HepG2 (cell line): ENCODE results near the gene PIANP. TPM values are rescaled to one million over a fixed set of nuclear protein-coding genes. Genes with fewer than 3 reads are reported as not detected.

Experiments used
- ARNT2 ChIP-seq: sonication (generic); formaldehyde crosslinking; IDR thresholded peaks from 2 replicates; pipeline ENCODE4 v1.8.0; 2022; ENCODE audit warnings: mild to moderate bottlenecking, low read depth, missing genetic modification reagents, moderate library complexity
- FOXA1 ChIP-seq, 2 experiments: fragments of 450-650 bp in 1 of 2; sonication (generic) in 1 of 2; formaldehyde crosslinking in 1 of 2; IDR thresholded peaks; 2 replicates each; pipeline versions ENCODE4 v1.4.0 to v1.6.1; 2016 to 2020; ENCODE audit warnings: missing genetic modification reagents in 1 of 2
- HOXD1 ChIP-seq: sonication (generic); formaldehyde crosslinking; IDR thresholded peaks from 2 replicates; pipeline ENCODE4 v1.5.0; 2020; ENCODE audit warnings: missing genetic modification reagents
- MAZ ChIP-seq, 2 experiments: sonication (generic) in 1 of 2; formaldehyde crosslinking in 1 of 2; IDR thresholded peaks; 2 replicates each; pipeline versions ENCODE4 v1.5.0 to v1.6.1; 2012 to 2020; ENCODE audit warnings: low read depth in 2 of 2, mild to moderate bottlenecking in 2 of 2, borderline replicate concordance in 1 of 2, improper control_type of control experiment in 1 of 2, low read length in 1 of 2, missing genetic modification reagents in 1 of 2, moderate library complexity in 1 of 2
- NFYB ChIP-seq: sonication (generic); formaldehyde crosslinking; IDR thresholded peaks from 2 replicates; pipeline ENCODE4 v1.4.0; 2020; ENCODE audit warnings: missing genetic modification reagents
- NR2C2 ChIP-seq: sonication (generic); formaldehyde crosslinking; IDR thresholded peaks from 2 replicates; pipeline ENCODE4 v1.4.0; 2020; ENCODE audit warnings: missing genetic modification reagents, mild to moderate bottlenecking, moderate library complexity, borderline replicate concordance
- RELA ChIP-seq: sonication (generic); formaldehyde crosslinking; IDR thresholded peaks from 2 replicates; pipeline ENCODE4 v1.4.0; 2020; ENCODE audit warnings: missing genetic modification reagents
- SETDB1 ChIP-seq: sonication (generic); formaldehyde crosslinking; IDR thresholded peaks from 2 replicates; pipeline ENCODE4 v1.5.1; 2020; ENCODE audit warnings: missing genetic modification reagents, mild to moderate bottlenecking, borderline replicate concordance
- ZMYM4 ChIP-seq: sonication (generic); formaldehyde crosslinking; IDR thresholded peaks from 2 replicates; pipeline ENCODE4 v1.8.1; 2023; ENCODE audit warnings: mild to moderate bottlenecking, missing genetic modification reagents
- ZNF280B ChIP-seq: sonication (generic); formaldehyde crosslinking; IDR thresholded peaks from 2 replicates; pipeline ENCODE4 v1.5.0; 2020; ENCODE audit warnings: missing genetic modification reagents, mild to moderate bottlenecking, borderline replicate concordance
- ZNF670 ChIP-seq: sonication (generic); formaldehyde crosslinking; IDR thresholded peaks from 2 replicates; pipeline ENCODE4 v1.8.0; 2022; ENCODE audit warnings: mild to moderate bottlenecking, missing genetic modification reagents, borderline replicate concordance
- ZNF747 ChIP-seq: sonication (generic); formaldehyde crosslinking; IDR thresholded peaks from 2 replicates; pipeline ENCODE4 v1.8.1; 2023; ENCODE audit warnings: missing genetic modification reagents, mild to moderate bottlenecking, borderline replicate concordance
- polyA plus RNA-seq, 8 experiments: library from polyadenylated mRNA; depleted of rRNA in 3 of 8; stranded (reverse) in 7 of 8; unstranded in 1 of 8; fragments of >200 nt; fragmentation: Illumina TruSeq in 4 of 8; extraction: Trizol in 4 of 8; gene quantifications; 2 replicates each; pipeline versions ENCODE4 v1.2.1 to v1.2.3, GENCODE V29; 2011 to 2016; ENCODE audit warnings: low read depth in 4 of 8, missing spikeins in 1 of 8, mixed read lengths in 1 of 8; ENCODE audit not compliant: insufficient read depth in 1 of 8
- total RNA-seq, 5 experiments: library from RNA; depleted of rRNA; stranded (reverse); fragments of >200 nt; fragmentation: Illumina TruSeq; extraction: Trizol; gene quantifications; 2 replicates each; pipeline ENCODE4 v1.2.3, GENCODE V29; 2016; ENCODE audit warnings: low read depth in 1 of 5
- TF ChIP-seq, protein P1 (sequence below): sonication (generic); formaldehyde crosslinking; IDR thresholded peaks from 2 replicates; pipeline ENCODE4 v1.5.0; 2020; ENCODE audit warnings: missing genetic modification reagents, mild to moderate bottlenecking, borderline replicate concordance
- TF ChIP-seq, protein P2 (sequence below): sonication (generic); formaldehyde crosslinking; IDR thresholded peaks from 2 replicates; pipeline ENCODE4 v1.8.0; 2022; ENCODE audit warnings: mild to moderate bottlenecking, missing genetic modification reagents; ENCODE audit not compliant: insufficient replicate concordance
- TF ChIP-seq, protein P3 (sequence below): sonication (generic); formaldehyde crosslinking; IDR thresholded peaks from 2 replicates; pipeline ENCODE4 v1.5.0; 2020; ENCODE audit warnings: mild to moderate bottlenecking, missing genetic modification reagents, moderate library complexity
- TF ChIP-seq, protein P4 (sequence below): sonication (generic); formaldehyde crosslinking; IDR thresholded peaks from 2 replicates; pipeline ENCODE4 v1.4.0; 2020; ENCODE audit warnings: missing genetic modification reagents

The PIANP gene
- total and polyA plus RNA-seq, 2 of the 13 experiments (the other 11 are each of a cell fraction or from before 2014, with no cell fraction given): not detected

DNA sequence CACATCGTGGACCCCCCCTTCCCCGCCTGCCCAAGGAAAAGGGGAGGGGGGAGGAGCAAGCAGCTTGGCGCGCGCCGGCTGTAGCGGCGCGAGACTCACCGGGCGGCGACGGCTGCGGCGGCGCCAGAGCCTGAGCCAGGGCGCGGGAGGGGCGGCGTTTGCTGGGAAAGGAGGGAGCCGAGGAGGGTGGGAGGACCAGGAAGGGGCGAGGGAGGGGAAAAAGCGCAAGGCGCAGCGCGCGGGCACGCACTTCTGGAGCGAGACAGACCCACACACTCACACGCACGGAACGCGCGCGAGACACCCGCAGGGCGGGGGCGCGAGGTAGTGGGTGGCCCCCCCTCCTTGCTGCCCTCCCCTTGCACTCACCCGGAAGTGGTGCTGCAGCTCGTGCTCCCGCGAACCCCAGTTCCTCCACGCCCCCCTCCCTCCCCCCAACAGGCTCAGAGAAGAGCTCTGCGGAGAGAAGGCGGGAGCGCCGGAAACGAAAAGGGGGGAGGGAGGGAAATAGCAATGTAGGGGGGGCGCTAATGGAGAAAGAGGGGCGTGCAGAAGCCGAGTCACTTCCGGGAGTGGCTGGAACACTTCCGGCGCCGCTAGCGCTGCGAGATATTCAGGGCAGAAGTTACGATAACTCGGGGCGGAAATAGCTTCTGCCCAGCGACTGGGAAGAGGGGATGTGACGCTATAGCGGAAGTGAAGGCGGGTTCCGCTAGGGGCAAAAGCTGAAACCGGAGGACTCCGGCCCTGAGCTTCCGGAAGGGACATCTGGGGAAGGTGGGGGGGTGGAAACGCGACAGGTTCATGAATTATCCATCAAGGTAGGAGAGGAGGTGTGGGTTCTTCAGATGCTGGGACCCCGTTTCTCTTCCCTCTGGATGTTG is 11.4 kb downstream of the PIANP start, which contains the start of gene ZNF384 (continued):
- TF ChIP-seq, protein P1, sequence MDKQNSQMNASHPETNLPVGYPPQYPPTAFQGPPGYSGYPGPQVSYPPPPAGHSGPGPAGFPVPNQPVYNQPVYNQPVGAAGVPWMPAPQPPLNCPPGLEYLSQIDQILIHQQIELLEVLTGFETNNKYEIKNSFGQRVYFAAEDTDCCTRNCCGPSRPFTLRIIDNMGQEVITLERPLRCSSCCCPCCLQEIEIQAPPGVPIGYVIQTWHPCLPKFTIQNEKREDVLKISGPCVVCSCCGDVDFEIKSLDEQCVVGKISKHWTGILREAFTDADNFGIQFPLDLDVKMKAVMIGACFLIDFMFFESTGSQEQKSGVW (CRISPR knock-in tag): no peak
- TF ChIP-seq, protein P2, sequence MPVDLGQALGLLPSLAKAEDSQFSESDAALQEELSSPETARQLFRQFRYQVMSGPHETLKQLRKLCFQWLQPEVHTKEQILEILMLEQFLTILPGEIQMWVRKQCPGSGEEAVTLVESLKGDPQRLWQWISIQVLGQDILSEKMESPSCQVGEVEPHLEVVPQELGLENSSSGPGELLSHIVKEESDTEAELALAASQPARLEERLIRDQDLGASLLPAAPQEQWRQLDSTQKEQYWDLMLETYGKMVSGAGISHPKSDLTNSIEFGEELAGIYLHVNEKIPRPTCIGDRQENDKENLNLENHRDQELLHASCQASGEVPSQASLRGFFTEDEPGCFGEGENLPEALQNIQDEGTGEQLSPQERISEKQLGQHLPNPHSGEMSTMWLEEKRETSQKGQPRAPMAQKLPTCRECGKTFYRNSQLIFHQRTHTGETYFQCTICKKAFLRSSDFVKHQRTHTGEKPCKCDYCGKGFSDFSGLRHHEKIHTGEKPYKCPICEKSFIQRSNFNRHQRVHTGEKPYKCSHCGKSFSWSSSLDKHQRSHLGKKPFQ (CRISPR knock-in tag): no peak
- TF ChIP-seq ZNF280B (CRISPR knock-in tag) (no peak), NFYB (CRISPR knock-in tag) (peak; percentile 65), SETDB1 (CRISPR knock-in tag) (no peak), ARNT2 (CRISPR knock-in tag) (no peak; the same call in 1 of the 2 replicates), ZMYM4 (CRISPR knock-in tag) (peak; percentile 20; the same call in 1 of the 2 replicates), ZNF747 (CRISPR knock-in tag) (peak; percentile 71; the same call in 1 of the 2 replicates), RELA (no peak), MAZ (IDR thresholded peaks at IDR 0.05; ENCODE audit: borderline replicate concordance, low read depth, low read length) (peak; percentile 86), MAZ (CRISPR knock-in tag; IDR thresholded peaks at IDR 0.05; ENCODE audit: low read depth) (peak; percentile 84), NR2C2 (CRISPR knock-in tag) (peak; percentile 99), FOXA1 (IDR thresholded peaks at IDR 0.05) (no peak), FOXA1 (CRISPR knock-in tag; IDR thresholded peaks at IDR 0.05) (no peak), HOXD1 (no peak), ZNF670 (no peak; the same call in 1 of the 2 replicates)
- TF ChIP-seq, protein P3, sequence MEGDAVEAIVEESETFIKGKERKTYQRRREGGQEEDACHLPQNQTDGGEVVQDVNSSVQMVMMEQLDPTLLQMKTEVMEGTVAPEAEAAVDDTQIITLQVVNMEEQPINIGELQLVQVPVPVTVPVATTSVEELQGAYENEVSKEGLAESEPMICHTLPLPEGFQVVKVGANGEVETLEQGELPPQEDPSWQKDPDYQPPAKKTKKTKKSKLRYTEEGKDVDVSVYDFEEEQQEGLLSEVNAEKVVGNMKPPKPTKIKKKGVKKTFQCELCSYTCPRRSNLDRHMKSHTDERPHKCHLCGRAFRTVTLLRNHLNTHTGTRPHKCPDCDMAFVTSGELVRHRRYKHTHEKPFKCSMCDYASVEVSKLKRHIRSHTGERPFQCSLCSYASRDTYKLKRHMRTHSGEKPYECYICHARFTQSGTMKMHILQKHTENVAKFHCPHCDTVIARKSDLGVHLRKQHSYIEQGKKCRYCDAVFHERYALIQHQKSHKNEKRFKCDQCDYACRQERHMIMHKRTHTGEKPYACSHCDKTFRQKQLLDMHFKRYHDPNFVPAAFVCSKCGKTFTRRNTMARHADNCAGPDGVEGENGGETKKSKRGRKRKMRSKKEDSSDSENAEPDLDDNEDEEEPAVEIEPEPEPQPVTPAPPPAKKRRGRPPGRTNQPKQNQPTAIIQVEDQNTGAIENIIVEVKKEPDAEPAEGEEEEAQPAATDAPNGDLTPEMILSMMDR (CRISPR knock-in tag): peak; percentile 31
- TF ChIP-seq, protein P4, sequence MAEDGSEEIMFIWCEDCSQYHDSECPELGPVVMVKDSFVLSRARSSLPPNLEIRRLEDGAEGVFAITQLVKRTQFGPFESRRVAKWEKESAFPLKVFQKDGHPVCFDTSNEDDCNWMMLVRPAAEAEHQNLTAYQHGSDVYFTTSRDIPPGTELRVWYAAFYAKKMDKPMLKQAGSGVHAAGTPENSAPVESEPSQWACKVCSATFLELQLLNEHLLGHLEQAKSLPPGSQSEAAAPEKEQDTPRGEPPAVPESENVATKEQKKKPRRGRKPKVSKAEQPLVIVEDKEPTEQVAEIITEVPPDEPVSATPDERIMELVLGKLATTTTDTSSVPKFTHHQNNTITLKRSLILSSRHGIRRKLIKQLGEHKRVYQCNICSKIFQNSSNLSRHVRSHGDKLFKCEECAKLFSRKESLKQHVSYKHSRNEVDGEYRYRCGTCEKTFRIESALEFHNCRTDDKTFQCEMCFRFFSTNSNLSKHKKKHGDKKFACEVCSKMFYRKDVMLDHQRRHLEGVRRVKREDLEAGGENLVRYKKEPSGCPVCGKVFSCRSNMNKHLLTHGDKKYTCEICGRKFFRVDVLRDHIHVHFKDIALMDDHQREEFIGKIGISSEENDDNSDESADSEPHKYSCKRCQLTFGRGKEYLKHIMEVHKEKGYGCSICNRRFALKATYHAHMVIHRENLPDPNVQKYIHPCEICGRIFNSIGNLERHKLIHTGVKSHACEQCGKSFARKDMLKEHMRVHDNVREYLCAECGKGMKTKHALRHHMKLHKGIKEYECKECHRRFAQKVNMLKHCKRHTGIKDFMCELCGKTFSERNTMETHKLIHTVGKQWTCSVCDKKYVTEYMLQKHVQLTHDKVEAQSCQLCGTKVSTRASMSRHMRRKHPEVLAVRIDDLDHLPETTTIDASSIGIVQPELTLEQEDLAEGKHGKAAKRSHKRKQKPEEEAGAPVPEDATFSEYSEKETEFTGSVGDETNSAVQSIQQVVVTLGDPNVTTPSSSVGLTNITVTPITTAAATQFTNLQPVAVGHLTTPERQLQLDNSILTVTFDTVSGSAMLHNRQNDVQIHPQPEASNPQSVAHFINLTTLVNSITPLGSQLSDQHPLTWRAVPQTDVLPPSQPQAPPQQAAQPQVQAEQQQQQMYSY: no peak
